Subcutaneous adipose tissue (tissue), 4 donors: ENCODE measurements around the gene MRPL4. TPM values are rescaled to one million over a fixed set of nuclear protein-coding genes. Genes with fewer than 3 reads are reported as not detected.

Experiments used
- CTCF ChIP-seq: fragments of 450-650 bp; IDR thresholded peaks from one replicate; pipeline ENCODE4 v1.5.1; 2016; ENCODE audit warnings: low read depth, mild to moderate bottlenecking, control low read depth, antibody characterized with exemption, moderate library complexity
- total RNA-seq, 4 donors: library from RNA; depleted of rRNA; stranded (reverse); fragments of >200 nt; gene quantifications; one replicate each; pipeline ENCODE4 v1.1.0, GENCODE V29; 2016

Gene MRPL4
- total RNA-seq, 4 donors from 2014 or later: 30.6 to 60.8 (median 31.0) TPM

GRCh38 chr19:10283301-10284064, 31.5 kb downstream of the MRPL4 start:
- no peak for TF ChIP-seq CTCF

- no peak for TF ChIP-seq CTCF
Observed at GRCh38 chr19:10284065-10284959, 32.3 kb downstream of the MRPL4 start.

GRCh38 chr19:10284960-10285278, 32.9 kb downstream of the MRPL4 start:
- no peak for TF ChIP-seq CTCF

GRCh38 chr19:10285393-10285792, 33.4 kb downstream of the MRPL4 start:
- no peak for TF ChIP-seq CTCF

GRCh38 chr19:10286803-10287737, 35.1 kb downstream of the MRPL4 start, which contains the start of gene ICAM4:
Gene ICAM4, plus strand, starts transcription at chr19:10286955. Its CDS starts 58 bp downstream, at chr19:10287013.
- TF ChIP-seq CTCF: no peak

GRCh38 chr19:10288662-10289166, 36.7 kb downstream of the MRPL4 start:
- no peak for TF ChIP-seq CTCF
